Ureter (tissue), 1 donor: ENCODE data around the gene KIAA0930. TPM values are rescaled to one million over a fixed set of nuclear protein-coding genes. Genes with fewer than 3 reads are reported as not detected.

Experiments
- DNase-seq: peaks from one replicate; pipeline ENCODE4 v3.0.0-alpha.2; 2020; ENCODE audit warnings: low spot score
- total RNA-seq: library from RNA; stranded (reverse); gene quantifications from one replicate; pipeline ENCODE4 v1.2.4, GENCODE V29; 2023
- donor health status: DM: yes; HTN: yes; CAD: no.

Gene KIAA0930
- total RNA-seq, 1 donor from 2014 or later, result 79.2 TPM

- no peak for DNase-seq
Measured at GRCh38 chr22:45217345-45217744, 23.3 kb downstream of the KIAA0930 start.

GRCh38 chr22:45216133-45217003, 24.3 kb downstream of the KIAA0930 start:
- no peak for DNase-seq

GRCh38 chr22:45212992-45213751, 27.5 kb downstream of the KIAA0930 start:
- DNase-seq, result no peak

- no peak for DNase-seq
Measured at GRCh38 chr22:45212306-45212709, 28.4 kb downstream of the KIAA0930 start.

- DNase-seq, result no peak
Measured at GRCh38 chr22:45211848-45212247, 28.8 kb downstream of the KIAA0930 start.

GRCh38 chr22:45211435-45211834, 29.3 kb downstream of the KIAA0930 start:
- DNase-seq, result no peak

- DNase-seq, result no peak
Measured at GRCh38 chr22:45210991-45211390, 29.7 kb downstream of the KIAA0930 start.

- DNase-seq, result no peak
Measured at GRCh38 chr22:45210577-45210976, 30.1 kb downstream of the KIAA0930 start.

GRCh38 chr22:45210174-45210573, 30.5 kb downstream of the KIAA0930 start:
- no peak for DNase-seq

- no peak for DNase-seq
Measured at GRCh38 chr22:45208993-45209838, 31.5 kb downstream of the KIAA0930 start.

GRCh38 chr22:45208696-45208992, 32.0 kb downstream of the KIAA0930 start:
- DNase-seq, result no peak

- no peak for DNase-seq
Measured at GRCh38 chr22:45207981-45208664, 32.6 kb downstream of the KIAA0930 start.

GRCh38 chr22:45207533-45207932, 33.2 kb downstream of the KIAA0930 start:
- DNase-seq, result no peak

- DNase-seq, result no peak
Measured at GRCh38 chr22:45206233-45206632, 34.5 kb downstream of the KIAA0930 start.

- no peak for DNase-seq
Measured at GRCh38 chr22:45205276-45205925, 35.3 kb downstream of the KIAA0930 start.

- DNase-seq, result no peak
Measured at GRCh38 chr22:45204819-45205218, 35.9 kb downstream of the KIAA0930 start.

- no peak for DNase-seq
Measured at GRCh38 chr22:45204241-45204640, 36.5 kb downstream of the KIAA0930 start.

- DNase-seq, result no peak
Measured at GRCh38 chr22:45203150-45203951, 37.3 kb downstream of the KIAA0930 start.

GRCh38 chr22:45202333-45203149, 38.2 kb downstream of the KIAA0930 start:
- DNase-seq, result no peak
